ENCODE results near the gene COQ4. TPM values are rescaled to one million over a fixed set of nuclear protein-coding genes. Genes with fewer than 3 reads are reported as not detected.

Gene COQ4
- total RNA-seq (2022) (57.1 and 58.9 TPM in 2 replicates), Bru-seq, nascent RNA (percentile 73 among the genes with signal in this experiment), BruChase-seq, experiment 1, labeled RNA remaining after a 6-hour chase (percentile 81 among the genes with signal in this experiment), BruChase-seq, experiment 2, labeled RNA remaining after a 2-hour chase (percentile 86 among the genes with signal in this experiment)
- long read RNA-seq, transcript COQ4-204 (3 exons, 781 nt) = minor isoform, 7 of 83 reads
- long read RNA-seq, transcript COQ4-201 (7 exons, 1,548 nt) = major isoform, 51 of 83 reads
- long read RNA-seq, partial matches to known transcripts = 9 of 83 reads
- long read RNA-seq, other reads (novel, unspliced or antisense) = 8 of 83 reads

- POLR2A ChIA-PET = interaction anchor here (0.6 to 2.6 kb wide), 12 partner anchors 11 to 155 kb away, joined by 3 to 14 read pairs (median 4); partner anchors contain the start of genes SLC27A4 and URM1
- CTCF ChIA-PET = interaction anchor here (1.7 kb wide), 1 partner anchor 25 kb away, joined by 5 read pairs; no protein-coding TSS in a partner anchor
- TF ChIP-seq CTCF (IDR thresholded peaks at IDR 0.05; ENCODE audit: unreplicated experiment) = no peak
- no TSS peak for BruUV-seq (replicated peaks)
- no peaks in the 10 kb centered on the region for H3K27me3 Mint-ChIP-seq (ENCODE audit: insufficient read depth, unreplicated experiment)
- peak within 1 kb of the TSS; percentile 86 for H3K4me3 Mint-ChIP-seq (ENCODE audit: unreplicated experiment)
- DNase-seq (ENCODE audit: unreplicated experiment) = peak; percentile 95
- peaks cover 47% of the 10 kb centered on the region for H3K36me3 Mint-ChIP-seq (ENCODE audit: insufficient read depth, unreplicated experiment)
- peak within 1 kb of the TSS; percentile 95 for H3K27ac Mint-ChIP-seq (ENCODE audit: low read depth, unreplicated experiment)
- no peaks in the 10 kb centered on the region for H3K9me3 Mint-ChIP-seq (ENCODE audit: unreplicated experiment)
- intact Hi-C loops (cut with micrococcal nuclease) = loop anchor here (1.0 to 2.0 kb wide), 3 partner anchors 16 to 27 kb away; partner anchors contain the start of gene SLC27A4
- H3K4me1 Mint-ChIP-seq (ENCODE audit: insufficient read depth, unreplicated experiment) = peaks cover 8% of the 10 kb centered on the region
These were observed at the start of gene COQ4, which contains the start of gene TRUB2 for GRCh38 chr9:128322404-128323211. Gene COQ4, plus strand, starts transcription at chr9:128322839. Its CDS starts 20 bp downstream, at chr9:128322859. Gene TRUB2, minus strand, starts transcription at chr9:128322447. Its CDS starts 39 bp downstream, at chr9:128322408.

- peak overlapping the region; percentile 92 for H3K4me3 Mint-ChIP-seq (ENCODE audit: unreplicated experiment)
- no peaks in the 10 kb centered on the region for H3K27me3 Mint-ChIP-seq (ENCODE audit: insufficient read depth, unreplicated experiment)
- H3K4me1 Mint-ChIP-seq (ENCODE audit: insufficient read depth, unreplicated experiment) = peaks cover 18% of the 10 kb centered on the region
- ChIA-PET CTCF (interaction anchor here (1.5 kb wide), 1 partner anchor 19 kb away, joined by 4 read pairs; no protein-coding TSS in a partner anchor), POLR2A (interaction anchor here (0.6 to 1.6 kb wide), 2 partner anchors 10 to 77 kb away, joined by 3 to 4 read pairs; no protein-coding TSS in a partner anchor)
- peaks cover 36% of the 10 kb centered on the region for H3K36me3 Mint-ChIP-seq (ENCODE audit: insufficient read depth, unreplicated experiment)
- no peak for TF ChIP-seq CTCF (IDR thresholded peaks at IDR 0.05; ENCODE audit: unreplicated experiment)
- intact Hi-C loops (cut with micrococcal nuclease) = no loop called here
- DNase-seq (ENCODE audit: unreplicated experiment) = no peak
- H3K9me3 Mint-ChIP-seq (ENCODE audit: unreplicated experiment) = no peaks in the 10 kb centered on the region
- BruUV-seq (replicated peaks) = no TSS peak
- peak overlapping the region; percentile 79 for H3K27ac Mint-ChIP-seq (ENCODE audit: low read depth, unreplicated experiment)
These were observed 48.4 kb upstream of the COQ4 start for GRCh38 chr9:128274245-128274644.

GRCh38 chr9:128275198-128276007 is 47.2 kb upstream of the COQ4 start, which contains the start of gene GOLGA2:
Gene GOLGA2, minus strand, starts transcription at chr9:128276007. Its CDS starts 31 bp downstream, at chr9:128275976.
- DNase-seq (ENCODE audit: unreplicated experiment) = no peak
- Mint-ChIP-seq H3K27ac (ENCODE audit: low read depth, unreplicated experiment) (peak within 1 kb of the TSS; percentile 79), H3K4me3 (ENCODE audit: unreplicated experiment) (peak within 1 kb of the TSS; percentile 92), H3K4me1 (ENCODE audit: insufficient read depth, unreplicated experiment) (peaks cover 18% of the 10 kb centered on the region), H3K36me3 (ENCODE audit: insufficient read depth, unreplicated experiment) (peaks cover 33% of the 10 kb centered on the region), H3K27me3 (ENCODE audit: insufficient read depth, unreplicated experiment) (no peaks in the 10 kb centered on the region), H3K9me3 (ENCODE audit: unreplicated experiment) (no peaks in the 10 kb centered on the region)
- intact Hi-C loops (cut with micrococcal nuclease) = loop anchor here (1.0 kb wide), 1 partner anchor 54 kb away; no protein-coding TSS in a partner anchor
- no TSS peak for BruUV-seq (replicated peaks)
- TF ChIP-seq CTCF (IDR thresholded peaks at IDR 0.05; ENCODE audit: unreplicated experiment) = no peak
- POLR2A ChIA-PET = interaction anchor here (0.6 to 2.1 kb wide), 16 partner anchors 8 to 827 kb away, joined by 3 to 12 read pairs (median 4); partner anchors contain the start of genes ENDOG and URM1
- CTCF ChIA-PET = no interaction called here
